GM23338 (cell line): ENCODE data around the gene SERINC5. TPM values are rescaled to one million over a fixed set of nuclear protein-coding genes. Genes with fewer than 3 reads are reported as not detected.
A peak's percentile ranks its signal among the peaks of the same experiment; 100 is the strongest.

Source experiments
- ATAC-seq: fragments of 200-7000 bp; cut with Tn5 transposase; 3 replicates; pipeline ENCODE4 v1.9.1; 2020
- DNase-seq: peaks from one replicate; pipeline ENCODE4 v3.0.0-alpha.2; 2015; ENCODE audit warnings: low spot score
- H2AFZ ChIP-seq: fragments of 200-600 bp; sonication (generic); 2 replicates; pipeline ENCODE4 v1.8.0; 2016; ENCODE audit warnings: antibody characterized with exemption, mild to moderate bottlenecking, moderate library complexity
- H3F3A ChIP-seq: fragments of 200-600 bp; sonication (generic); replicated peaks from 2 replicates; pipeline ENCODE4 v1.8.0; 2017; ENCODE audit warnings: antibody characterized with exemption, mixed run types, low read depth
- H3K27ac ChIP-seq: fragments of 200-600 bp; sonication (generic); 2 replicates; pipeline ENCODE4 v1.6.1; 2016; ENCODE audit warnings: low read depth
- H3K27me3 ChIP-seq: fragments of 200-600 bp; sonication (generic); 2 replicates; pipeline ENCODE4 v1.8.0; 2016; ENCODE audit warnings: mild to moderate bottlenecking, mixed run types, moderate library complexity; ENCODE audit not compliant: insufficient read depth
- H3K36me3 ChIP-seq: fragments of 200-600 bp; sonication (generic); 2 replicates; pipeline ENCODE4 v1.8.0; 2016; ENCODE audit warnings: mild to moderate bottlenecking; ENCODE audit not compliant: insufficient read depth
- H3K4me1 ChIP-seq: fragments of 200-600 bp; sonication (generic); 2 replicates; pipeline ENCODE4 v1.8.0; 2016; ENCODE audit warnings: mild to moderate bottlenecking, moderate library complexity; ENCODE audit not compliant: insufficient read depth
- H3K4me2 ChIP-seq: fragments of 200-600 bp; sonication (generic); 2 replicates; pipeline ENCODE4 v1.7.1; 2017; ENCODE audit warnings: mixed run types
- H3K4me3 ChIP-seq: fragments of 200-600 bp; sonication (generic); 2 replicates; pipeline ENCODE4 v1.6.1; 2016; ENCODE audit warnings: mixed run types
- H3K79me2 ChIP-seq: fragments of 200-600 bp; sonication (generic); replicated peaks from 2 replicates; pipeline ENCODE4 v1.8.0; 2017; ENCODE audit warnings: mild to moderate bottlenecking; ENCODE audit not compliant: insufficient read depth
- H3K9me2 ChIP-seq: fragments of 200-600 bp; sonication (generic); 2 replicates; pipeline ENCODE4 v1.8.0; 2017; ENCODE audit not compliant: insufficient read depth
- H4K20me1 ChIP-seq: fragments of 200-600 bp; sonication (generic); replicated peaks from 2 replicates; pipeline ENCODE4 v1.8.0; 2017; ENCODE audit warnings: mild to moderate bottlenecking; ENCODE audit not compliant: insufficient read depth
- H3K27ac Mint-ChIP-seq: 2 replicates; pipeline ENCODE4 v1.8.0; 2020; ENCODE audit warnings: inconsistent platforms, mild to moderate bottlenecking, moderate library complexity, mixed read lengths
- H3K27me3 Mint-ChIP-seq: 3 replicates; pipeline ENCODE4 v1.8.0; 2022; ENCODE audit warnings: low read depth, mild to moderate bottlenecking, moderate library complexity, mixed read lengths, inconsistent platforms; ENCODE audit not compliant: insufficient read depth, poor library complexity
- H3K36me3 Mint-ChIP-seq: 3 replicates; pipeline ENCODE4 v1.8.0; 2021; ENCODE audit warnings: low read depth, mild to moderate bottlenecking, inconsistent platforms, moderate library complexity, mixed read lengths
- H3K4me1 Mint-ChIP-seq: 3 replicates; pipeline ENCODE4 v1.8.0; 2020; ENCODE audit warnings: mild to moderate bottlenecking, inconsistent platforms, mixed read lengths
- H3K4me3 Mint-ChIP-seq: 3 replicates; pipeline ENCODE4 v1.8.0; 2021; ENCODE audit warnings: moderate library complexity, mild to moderate bottlenecking, inconsistent platforms, mixed read lengths
- H3K9me3 Mint-ChIP-seq: 3 replicates; pipeline ENCODE4 v1.8.0; 2020; ENCODE audit warnings: moderate library complexity, mild to moderate bottlenecking, inconsistent platforms, mixed read lengths
- CREB1 ChIP-seq: fragments of 250-450 bp; sonication (Bioruptor Pico); IDR thresholded peaks from 2 replicates; pipeline ENCODE4 v1.5.0; 2020; ENCODE audit warnings: low read depth, mild to moderate bottlenecking, moderate library complexity
- EZH2 ChIP-seq: fragments of 200-600 bp; sonication (generic); IDR thresholded peaks from one replicate; pipeline ENCODE4 v1.8.0; 2017; ENCODE audit warnings: antibody characterized with exemption, mild to moderate bottlenecking, low read depth; ENCODE audit not compliant: unreplicated experiment
- JUNB ChIP-seq: IDR thresholded peaks from one replicate; pipeline ENCODE4 v1.6.1; 2016; ENCODE audit warnings: antibody characterized with exemption; ENCODE audit not compliant: unreplicated experiment
- REST ChIP-seq: IDR thresholded peaks from one replicate; pipeline ENCODE4 v1.6.1; 2018; ENCODE audit warnings: antibody characterized with exemption; ENCODE audit not compliant: unreplicated experiment
- ZNF114 ChIP-seq: fragments of 250-450 bp; sonication (Bioruptor Pico); IDR thresholded peaks from 2 replicates; pipeline ENCODE4 v1.5.0; 2020; ENCODE audit warnings: mild to moderate bottlenecking, moderate library complexity
- polyA plus RNA-seq: library from polyadenylated mRNA; unstranded; fragments of >200 nt; fragmentation: Nextera tagmentation; extraction: Ambion mirVana; gene quantifications from 2 replicates; pipeline ENCODE4 v1.2.1, GENCODE V29; 2016
- total RNA-seq: library from RNA; depleted of rRNA; stranded (reverse); fragments of >200 nt; shearing (Covaris generic); gene quantifications from 2 replicates; pipeline ENCODE4 v1.2.3, GENCODE V29; 2014
- TF ChIP-seq, protein P1 (sequence below): fragments of 250-450 bp; sonication (Bioruptor Pico); IDR thresholded peaks from 2 replicates; pipeline ENCODE4 v1.5.0; 2020; ENCODE audit warnings: mild to moderate bottlenecking, moderate library complexity
- TF ChIP-seq, protein P2 (sequence below), 2 experiments: fragments of 200-600 bp in 1 of 2; sonication (generic) in 1 of 2; conservative IDR thresholded peaks; 2 replicates each; pipeline versions ENCODE4 v1.5.1 to v1.6.1; 2016 to 2017; ENCODE audit warnings: antibody characterized with exemption in 2 of 2, low read depth in 2 of 2, mild to moderate bottlenecking in 2 of 2, moderate library complexity in 1 of 2

SERINC5 gene
- total and polyA plus RNA-seq, 2 experiments from 2014 or later: 34.0 to 107 TPM

DNA sequence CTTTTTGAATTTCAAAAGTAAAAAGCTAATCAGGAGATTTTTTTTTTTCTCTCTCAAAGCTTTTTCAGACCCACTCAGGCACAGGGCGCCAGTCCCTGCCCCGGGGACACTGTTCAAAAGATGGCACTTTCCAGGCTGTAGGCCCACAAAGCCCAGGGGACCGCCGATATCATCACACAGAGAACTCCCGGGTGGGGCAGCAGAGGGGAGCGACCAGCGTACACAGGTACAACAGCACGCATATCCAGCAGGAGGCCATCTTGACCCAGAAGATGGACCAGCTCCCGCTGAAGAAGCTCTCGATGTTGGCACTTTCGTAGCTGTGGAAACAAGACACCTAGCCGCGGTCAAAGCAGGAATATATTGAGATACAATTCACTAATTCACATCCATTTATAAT lies 112.4 kb downstream of the SERINC5 start:
- Mint-ChIP-seq H3K36me3 (peaks cover 45% of the 10 kb centered on the region), H3K4me3 (no peak overlapping the region), H3K27me3 (peaks cover 8% of the 10 kb centered on the region), H3K27ac (no peak overlapping the region), H3K4me1 (peaks cover 64% of the 10 kb centered on the region), H3K9me3 (no peaks in the 10 kb centered on the region)
- no peak for ATAC-seq
- no peak overlapping the region for H3K4me2 ChIP-seq
- H3K79me2 ChIP-seq: no peaks in the 10 kb centered on the region
- peaks cover 44% of the 10 kb centered on the region for H3F3A ChIP-seq
- H2AFZ ChIP-seq: no peak overlapping the region
- TF ChIP-seq ZNF114 (CRISPR knock-in tag) (no peak), REST (no peak), EZH2 (no peak), CREB1 (CRISPR knock-in tag) (no peak), JUNB (no peak)
- TF ChIP-seq, protein P1, sequence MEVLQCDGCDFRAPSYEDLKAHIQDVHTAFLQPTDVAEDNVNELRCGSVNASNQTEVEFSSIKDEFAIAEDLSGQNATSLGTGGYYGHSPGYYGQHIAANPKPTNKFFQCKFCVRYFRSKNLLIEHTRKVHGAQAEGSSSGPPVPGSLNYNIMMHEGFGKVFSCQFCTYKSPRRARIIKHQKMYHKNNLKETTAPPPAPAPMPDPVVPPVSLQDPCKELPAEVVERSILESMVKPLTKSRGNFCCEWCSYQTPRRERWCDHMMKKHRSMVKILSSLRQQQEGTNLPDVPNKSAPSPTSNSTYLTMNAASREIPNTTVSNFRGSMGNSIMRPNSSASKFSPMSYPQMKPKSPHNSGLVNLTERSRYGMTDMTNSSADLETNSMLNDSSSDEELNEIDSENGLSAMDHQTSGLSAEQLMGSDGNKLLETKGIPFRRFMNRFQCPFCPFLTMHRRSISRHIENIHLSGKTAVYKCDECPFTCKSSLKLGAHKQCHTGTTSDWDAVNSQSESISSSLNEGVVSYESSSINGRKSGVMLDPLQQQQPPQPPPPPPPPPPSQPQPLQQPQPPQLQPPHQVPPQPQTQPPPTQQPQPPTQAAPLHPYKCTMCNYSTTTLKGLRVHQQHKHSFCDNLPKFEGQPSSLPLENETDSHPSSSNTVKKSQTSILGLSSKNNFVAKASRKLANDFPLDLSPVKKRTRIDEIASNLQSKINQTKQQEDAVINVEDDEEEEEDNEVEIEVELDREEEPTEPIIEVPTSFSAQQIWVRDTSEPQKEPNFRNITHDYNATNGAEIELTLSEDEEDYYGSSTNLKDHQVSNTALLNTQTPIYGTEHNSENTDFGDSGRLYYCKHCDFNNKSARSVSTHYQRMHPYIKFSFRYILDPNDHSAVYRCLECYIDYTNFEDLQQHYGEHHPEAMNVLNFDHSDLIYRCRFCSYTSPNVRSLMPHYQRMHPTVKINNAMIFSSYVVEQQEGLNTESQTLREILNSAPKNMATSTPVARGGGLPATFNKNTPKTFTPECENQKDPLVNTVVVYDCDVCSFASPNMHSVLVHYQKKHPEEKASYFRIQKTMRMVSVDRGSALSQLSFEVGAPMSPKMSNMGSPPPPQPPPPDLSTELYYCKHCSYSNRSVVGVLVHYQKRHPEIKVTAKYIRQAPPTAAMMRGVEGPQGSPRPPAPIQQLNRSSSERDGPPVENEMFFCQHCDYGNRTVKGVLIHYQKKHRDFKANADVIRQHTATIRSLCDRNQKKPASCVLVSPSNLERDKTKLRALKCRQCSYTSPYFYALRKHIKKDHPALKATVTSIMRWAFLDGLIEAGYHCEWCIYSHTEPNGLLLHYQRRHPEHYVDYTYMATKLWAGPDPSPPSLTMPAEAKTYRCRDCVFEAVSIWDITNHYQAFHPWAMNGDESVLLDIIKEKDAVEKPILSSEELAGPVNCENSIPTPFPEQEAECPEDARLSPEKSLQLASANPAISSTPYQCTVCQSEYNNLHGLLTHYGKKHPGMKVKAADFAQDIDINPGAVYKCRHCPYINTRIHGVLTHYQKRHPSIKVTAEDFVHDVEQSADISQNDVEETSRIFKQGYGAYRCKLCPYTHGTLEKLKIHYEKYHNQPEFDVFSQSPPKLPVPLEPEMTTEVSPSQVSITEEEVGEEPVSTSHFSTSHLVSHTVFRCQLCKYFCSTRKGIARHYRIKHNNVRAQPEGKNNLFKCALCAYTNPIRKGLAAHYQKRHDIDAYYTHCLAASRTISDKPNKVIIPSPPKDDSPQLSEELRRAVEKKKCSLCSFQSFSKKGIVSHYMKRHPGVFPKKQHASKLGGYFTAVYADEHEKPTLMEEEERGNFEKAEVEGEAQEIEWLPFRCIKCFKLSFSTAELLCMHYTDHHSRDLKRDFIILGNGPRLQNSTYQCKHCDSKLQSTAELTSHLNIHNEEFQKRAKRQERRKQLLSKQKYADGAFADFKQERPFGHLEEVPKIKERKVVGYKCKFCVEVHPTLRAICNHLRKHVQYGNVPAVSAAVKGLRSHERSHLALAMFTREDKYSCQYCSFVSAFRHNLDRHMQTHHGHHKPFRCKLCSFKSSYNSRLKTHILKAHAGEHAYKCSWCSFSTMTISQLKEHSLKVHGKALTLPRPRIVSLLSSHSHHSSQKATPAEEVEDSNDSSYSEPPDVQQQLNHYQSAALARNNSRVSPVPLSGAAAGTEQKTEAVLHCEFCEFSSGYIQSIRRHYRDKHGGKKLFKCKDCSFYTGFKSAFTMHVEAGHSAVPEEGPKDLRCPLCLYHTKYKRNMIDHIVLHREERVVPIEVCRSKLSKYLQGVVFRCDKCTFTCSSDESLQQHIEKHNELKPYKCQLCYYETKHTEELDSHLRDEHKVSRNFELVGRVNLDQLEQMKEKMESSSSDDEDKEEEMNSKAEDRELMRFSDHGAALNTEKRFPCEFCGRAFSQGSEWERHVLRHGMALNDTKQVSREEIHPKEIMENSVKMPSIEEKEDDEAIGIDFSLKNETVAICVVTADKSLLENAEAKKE (CRISPR knock-in tag): no peak
- TF ChIP-seq, protein P2, sequence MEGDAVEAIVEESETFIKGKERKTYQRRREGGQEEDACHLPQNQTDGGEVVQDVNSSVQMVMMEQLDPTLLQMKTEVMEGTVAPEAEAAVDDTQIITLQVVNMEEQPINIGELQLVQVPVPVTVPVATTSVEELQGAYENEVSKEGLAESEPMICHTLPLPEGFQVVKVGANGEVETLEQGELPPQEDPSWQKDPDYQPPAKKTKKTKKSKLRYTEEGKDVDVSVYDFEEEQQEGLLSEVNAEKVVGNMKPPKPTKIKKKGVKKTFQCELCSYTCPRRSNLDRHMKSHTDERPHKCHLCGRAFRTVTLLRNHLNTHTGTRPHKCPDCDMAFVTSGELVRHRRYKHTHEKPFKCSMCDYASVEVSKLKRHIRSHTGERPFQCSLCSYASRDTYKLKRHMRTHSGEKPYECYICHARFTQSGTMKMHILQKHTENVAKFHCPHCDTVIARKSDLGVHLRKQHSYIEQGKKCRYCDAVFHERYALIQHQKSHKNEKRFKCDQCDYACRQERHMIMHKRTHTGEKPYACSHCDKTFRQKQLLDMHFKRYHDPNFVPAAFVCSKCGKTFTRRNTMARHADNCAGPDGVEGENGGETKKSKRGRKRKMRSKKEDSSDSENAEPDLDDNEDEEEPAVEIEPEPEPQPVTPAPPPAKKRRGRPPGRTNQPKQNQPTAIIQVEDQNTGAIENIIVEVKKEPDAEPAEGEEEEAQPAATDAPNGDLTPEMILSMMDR (conservative IDR thresholded peaks at IDR 0.05; ENCODE audit: low read depth in 2 of 2): peak in 1 of 2 experiments; percentile 22; a peak in 2 of 4 replicates
- H3K9me2 ChIP-seq: no peaks in the 10 kb centered on the region
- no peak for DNase-seq
- H3K27ac ChIP-seq: peak overlapping the region; percentile 96
- no peak overlapping the region for H3K4me3 ChIP-seq
- peaks cover 48% of the 10 kb centered on the region for H3K4me1 ChIP-seq
- no peaks in the 10 kb centered on the region for H3K27me3 ChIP-seq
- H3K36me3 ChIP-seq: peaks cover 22% of the 10 kb centered on the region; the same call in 1 of the 2 replicates
- H4K20me1 ChIP-seq: no peaks in the 10 kb centered on the region
